ENCODE results near the gene B3GNT5.

DNA sequence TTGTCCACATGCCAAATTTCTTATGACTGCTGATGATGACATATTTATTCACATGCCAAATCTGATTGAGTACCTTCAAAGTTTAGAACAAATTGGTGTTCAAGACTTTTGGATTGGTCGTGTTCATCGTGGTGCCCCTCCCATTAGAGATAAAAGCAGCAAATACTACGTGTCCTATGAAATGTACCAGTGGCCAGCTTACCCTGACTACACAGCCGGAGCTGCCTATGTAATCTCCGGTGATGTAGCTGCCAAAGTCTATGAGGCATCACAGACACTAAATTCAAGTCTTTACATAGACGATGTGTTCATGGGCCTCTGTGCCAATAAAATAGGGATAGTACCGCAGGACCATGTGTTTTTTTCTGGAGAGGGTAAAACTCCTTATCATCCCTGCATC lies 17.3 kb downstream of the B3GNT5 start:
- TF ChIP-seq CTCF (IDR thresholded peaks at IDR 0.05; ENCODE audit: control extremely low read depth in 1 of 3, insufficient read depth in 1 of 3, low read depth in 1 of 3, low read length in 3 of 3), result no peak
- no peak for TF ChIP-seq CREB1 (IDR thresholded peaks at IDR 0.05)
- no peak for TF ChIP-seq CHD2 (IDR thresholded peaks at IDR 0.05; ENCODE audit: low read length)

Data from H1 (cell line).